HFFc6 (cell line): Measurements from ENCODE around the gene FGF4. TPM values are rescaled to one million over a fixed set of nuclear protein-coding genes. Genes with fewer than 3 reads are reported as not detected.

Experiments used
- DNase-seq: peaks from one replicate; pipeline ENCODE4 v3.0.0-alpha.2; 2018
- H3K27ac Mint-ChIP-seq: 2 replicates; pipeline ENCODE4 v1.8.0; 2020; ENCODE audit warnings: mild to moderate bottlenecking, mixed read lengths
- H3K27me3 Mint-ChIP-seq: 2 replicates; pipeline ENCODE4 v1.8.0; 2021; ENCODE audit warnings: mild to moderate bottlenecking, moderate library complexity, mixed read lengths; ENCODE audit not compliant: insufficient read depth
- H3K36me3 Mint-ChIP-seq: 2 replicates; pipeline ENCODE4 v1.8.0; 2021; ENCODE audit warnings: low read depth, mixed read lengths
- H3K4me1 Mint-ChIP-seq: 2 replicates; pipeline ENCODE4 v1.8.0; 2020; ENCODE audit warnings: low read depth, mixed read lengths
- H3K4me3 Mint-ChIP-seq: 2 replicates; pipeline ENCODE4 v1.8.0; 2020; ENCODE audit warnings: mild to moderate bottlenecking, moderate library complexity, mixed read lengths
- H3K9me3 Mint-ChIP-seq: 2 replicates; pipeline ENCODE4 v1.8.0; 2020; ENCODE audit warnings: mild to moderate bottlenecking, mixed read lengths
- total RNA-seq, 6 experiments: library from RNA; stranded (reverse); fragmentation: NEBNext Ultra II Directional; extraction: Animal tissue kit (Norgen Biotek cat#: 25700); gene quantifications; 2 replicates in 1 of 6; 3 replicates in 5 of 6; pipeline ENCODE4 v1.2.3, GENCODE V29; 2021
- TF ChIP-seq, protein P1 (sequence below): fragments of 200-600 bp; sonication (generic); IDR thresholded peaks from 2 replicates; pipeline ENCODE4 v1.5.0; 2021; ENCODE audit warnings: antibody characterized with exemption, mild to moderate bottlenecking

Gene FGF4
- total RNA-seq, 6 experiments from 2014 or later, result not detected

DNA sequence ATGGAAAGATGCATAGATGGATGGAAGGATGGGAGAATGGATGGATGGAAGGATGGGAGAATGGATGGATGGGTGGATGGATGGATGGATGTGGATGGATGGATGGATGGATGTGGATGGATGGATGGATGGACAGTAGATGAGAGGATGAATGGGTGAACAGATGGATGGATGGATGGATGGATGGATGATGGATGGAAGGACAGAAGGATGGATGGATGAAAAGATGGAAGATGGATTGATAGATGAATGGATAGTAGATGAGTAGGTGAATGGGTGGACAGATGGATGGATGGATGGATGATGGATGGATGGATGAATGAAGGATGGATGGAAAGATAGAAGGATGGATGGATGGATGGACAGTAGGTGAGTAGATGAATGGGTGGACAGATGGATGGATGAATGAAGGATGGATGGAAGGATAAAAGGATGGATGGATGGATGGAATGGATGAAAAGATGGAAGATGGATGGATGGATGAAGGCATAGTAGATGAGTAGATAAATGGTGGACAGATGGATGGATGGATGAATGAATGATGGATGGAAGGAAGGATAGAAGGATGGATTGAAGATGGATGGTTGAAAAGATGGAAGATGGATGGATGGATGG, 28.6 kb upstream of the FGF4 start:
- Mint-ChIP-seq H3K36me3 (no peaks in the 10 kb centered on the region), H3K4me3 (no peak overlapping the region), H3K27me3 (peaks cover 17% of the 10 kb centered on the region), H3K4me1 (no peaks in the 10 kb centered on the region), H3K27ac (no peak overlapping the region), H3K9me3 (peaks cover 4% of the 10 kb centered on the region)
- no peak for DNase-seq
- TF ChIP-seq, protein P1, sequence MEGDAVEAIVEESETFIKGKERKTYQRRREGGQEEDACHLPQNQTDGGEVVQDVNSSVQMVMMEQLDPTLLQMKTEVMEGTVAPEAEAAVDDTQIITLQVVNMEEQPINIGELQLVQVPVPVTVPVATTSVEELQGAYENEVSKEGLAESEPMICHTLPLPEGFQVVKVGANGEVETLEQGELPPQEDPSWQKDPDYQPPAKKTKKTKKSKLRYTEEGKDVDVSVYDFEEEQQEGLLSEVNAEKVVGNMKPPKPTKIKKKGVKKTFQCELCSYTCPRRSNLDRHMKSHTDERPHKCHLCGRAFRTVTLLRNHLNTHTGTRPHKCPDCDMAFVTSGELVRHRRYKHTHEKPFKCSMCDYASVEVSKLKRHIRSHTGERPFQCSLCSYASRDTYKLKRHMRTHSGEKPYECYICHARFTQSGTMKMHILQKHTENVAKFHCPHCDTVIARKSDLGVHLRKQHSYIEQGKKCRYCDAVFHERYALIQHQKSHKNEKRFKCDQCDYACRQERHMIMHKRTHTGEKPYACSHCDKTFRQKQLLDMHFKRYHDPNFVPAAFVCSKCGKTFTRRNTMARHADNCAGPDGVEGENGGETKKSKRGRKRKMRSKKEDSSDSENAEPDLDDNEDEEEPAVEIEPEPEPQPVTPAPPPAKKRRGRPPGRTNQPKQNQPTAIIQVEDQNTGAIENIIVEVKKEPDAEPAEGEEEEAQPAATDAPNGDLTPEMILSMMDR, result no peak

DNA sequence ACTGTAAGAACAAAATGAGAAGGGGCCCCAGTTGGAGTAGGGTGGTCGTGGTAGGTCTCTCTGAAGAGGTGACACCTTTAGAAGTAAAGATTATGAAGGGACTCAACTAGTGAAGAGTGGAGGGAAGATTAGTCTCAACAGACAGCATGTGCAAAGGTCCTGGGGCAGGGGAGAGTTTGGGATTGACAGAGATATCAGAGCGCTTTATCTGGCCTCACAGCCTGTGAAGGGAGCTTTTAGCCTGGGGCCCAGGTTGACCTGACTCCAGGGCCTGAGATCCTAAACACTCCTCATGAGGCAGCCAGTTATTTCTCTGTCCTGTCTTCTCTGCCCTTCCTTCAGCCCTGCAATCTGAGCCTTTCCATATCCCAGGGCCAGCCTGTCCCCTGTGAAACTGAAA, 27.9 kb upstream of the FGF4 start:
- H3K9me3 Mint-ChIP-seq, result peaks cover 4% of the 10 kb centered on the region
- no peak for DNase-seq
- H3K27ac Mint-ChIP-seq, result no peak overlapping the region
- no peaks in the 10 kb centered on the region for H3K36me3 Mint-ChIP-seq
- TF ChIP-seq, protein P1, result no peak
- no peaks in the 10 kb centered on the region for H3K4me1 Mint-ChIP-seq
- H3K27me3 Mint-ChIP-seq, result peaks cover 13% of the 10 kb centered on the region
- no peak overlapping the region for H3K4me3 Mint-ChIP-seq

DNA sequence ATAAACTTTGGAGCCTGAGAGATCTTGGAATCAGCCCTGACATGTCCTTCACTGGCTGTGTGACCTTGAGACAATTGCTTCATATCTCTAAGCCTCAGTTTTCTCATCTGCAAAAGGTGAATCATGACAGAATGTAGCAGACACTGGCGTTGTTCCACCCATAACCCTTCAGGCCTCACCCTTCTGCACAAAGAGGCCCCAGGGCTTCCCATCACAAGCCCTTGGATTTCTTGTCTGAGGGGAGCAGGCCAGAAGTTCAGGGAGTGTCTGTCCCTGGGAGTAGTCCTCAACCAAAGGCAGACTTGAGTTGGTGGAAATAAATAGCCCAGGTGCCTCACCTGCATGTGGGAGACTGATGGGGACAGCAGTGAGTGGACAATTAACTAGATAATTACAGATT, 27.4 kb upstream of the FGF4 start:
- H3K36me3 Mint-ChIP-seq, result no peaks in the 10 kb centered on the region
- H3K9me3 Mint-ChIP-seq, result peaks cover 4% of the 10 kb centered on the region
- TF ChIP-seq, protein P1, result no peak
- H3K27me3 Mint-ChIP-seq, result peaks cover 13% of the 10 kb centered on the region
- H3K4me1 Mint-ChIP-seq, result no peaks in the 10 kb centered on the region
- no peak overlapping the region for H3K4me3 Mint-ChIP-seq
- DNase-seq, result no peak
- H3K27ac Mint-ChIP-seq, result no peak overlapping the region

DNA sequence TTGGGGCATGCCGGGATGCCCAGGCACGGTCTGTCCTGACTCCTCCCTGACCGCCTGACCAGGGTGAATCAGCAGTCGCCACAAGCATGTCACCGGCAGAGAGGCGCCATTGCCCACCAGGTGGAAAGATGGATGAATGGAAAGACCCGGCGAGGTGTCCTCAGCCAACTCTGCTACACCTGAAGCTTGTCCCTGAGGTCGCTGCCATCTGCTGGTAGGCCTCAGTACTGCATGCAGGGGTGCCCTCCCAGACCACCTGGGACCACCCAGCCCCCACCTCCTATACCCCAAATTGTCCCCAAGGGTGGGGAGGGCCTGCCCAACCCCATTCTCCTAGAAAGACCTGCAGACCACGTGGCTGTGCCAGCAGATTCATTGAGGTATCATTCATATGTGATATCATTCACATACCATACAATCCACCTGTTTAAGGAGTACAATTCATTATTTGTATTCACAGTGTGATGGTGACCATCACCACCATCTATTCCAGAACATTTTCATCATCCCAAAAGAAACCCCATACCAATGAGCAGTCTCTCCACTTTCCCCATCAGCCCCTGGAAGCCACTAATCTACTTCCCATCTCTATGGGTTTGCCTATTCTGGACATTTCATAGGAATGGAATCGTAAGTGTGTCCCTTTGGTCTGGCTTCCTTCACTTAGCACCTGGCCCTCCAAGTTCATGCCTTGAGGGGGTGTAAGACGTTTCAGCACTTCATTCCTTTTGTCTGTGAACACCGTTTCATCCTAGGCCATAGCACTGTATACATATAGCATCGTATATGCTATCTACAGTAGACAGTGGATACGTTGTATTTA, 26.6 kb upstream of the FGF4 start:
- H3K27ac Mint-ChIP-seq, result no peak overlapping the region
- H3K4me1 Mint-ChIP-seq, result no peaks in the 10 kb centered on the region
- H3K9me3 Mint-ChIP-seq, result peaks cover 4% of the 10 kb centered on the region
- H3K27me3 Mint-ChIP-seq, result peaks cover 11% of the 10 kb centered on the region
- H3K4me3 Mint-ChIP-seq, result no peak overlapping the region
- DNase-seq, result no peak
- TF ChIP-seq, protein P1, result peak; percentile 87
- no peaks in the 10 kb centered on the region for H3K36me3 Mint-ChIP-seq

DNA sequence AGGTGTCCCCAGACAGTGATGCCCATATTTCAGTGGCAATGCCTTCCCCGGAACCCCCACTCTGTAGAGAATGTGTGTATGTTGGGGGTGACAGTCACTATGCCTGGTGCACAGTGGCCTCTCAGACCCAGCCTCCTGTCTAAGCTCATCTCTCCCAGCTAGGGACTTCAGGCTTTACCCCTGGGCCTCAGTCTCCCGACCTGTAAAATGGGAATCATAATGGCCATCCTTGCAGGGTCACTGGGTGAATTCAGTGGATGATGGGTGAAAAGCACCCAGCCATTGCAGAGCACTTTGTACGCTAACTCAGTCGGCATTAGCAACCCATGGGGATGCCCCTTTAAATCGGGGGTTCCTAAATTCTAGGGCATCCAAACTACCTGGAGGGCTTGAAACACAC, 25.1 kb upstream of the FGF4 start:
- no peaks in the 10 kb centered on the region for H3K36me3 Mint-ChIP-seq
- DNase-seq, result no peak
- no peaks in the 10 kb centered on the region for H3K4me1 Mint-ChIP-seq
- H3K27ac Mint-ChIP-seq, result no peak overlapping the region
- TF ChIP-seq, protein P1, result no peak
- H3K27me3 Mint-ChIP-seq, result peaks cover 12% of the 10 kb centered on the region
- no peak overlapping the region for H3K4me3 Mint-ChIP-seq
- peaks cover 4% of the 10 kb centered on the region for H3K9me3 Mint-ChIP-seq
